Colon (tissue), 2 donors: Measurements from ENCODE around the gene ENC1.

Source experiments
- FAIRE-seq: peaks from 2 replicates; lab custom pipeline; 2012; peaks lifted over from hg19 to GRCh38; lab: Jason Lieb, UNC
- donor health status: control.
- donor health status: control.

ENC1 gene

GRCh38 chr5:74631081-74631953 is 9.2 kb downstream of the ENC1 start:
- no peak for FAIRE-seq

- no peak for FAIRE-seq
These were observed 10.0 kb downstream of the ENC1 start for GRCh38 chr5:74630453-74631066.

- FAIRE-seq: no peak
These were observed 11.2 kb downstream of the ENC1 start for GRCh38 chr5:74629326-74629725.

- FAIRE-seq: no peak
These were observed 12.2 kb downstream of the ENC1 start for GRCh38 chr5:74628359-74628758.

GRCh38 chr5:74627646-74628279 is 12.8 kb downstream of the ENC1 start:
- FAIRE-seq: no peak

- FAIRE-seq: no peak
These were observed 13.9 kb downstream of the ENC1 start for GRCh38 chr5:74626386-74627222.

- no peak for FAIRE-seq
These were observed 14.7 kb downstream of the ENC1 start for GRCh38 chr5:74625742-74626241.

- no peak for FAIRE-seq
These were observed 15.5 kb downstream of the ENC1 start for GRCh38 chr5:74624931-74625505.

- no peak for FAIRE-seq
These were observed 16.0 kb downstream of the ENC1 start for GRCh38 chr5:74624501-74624900.

GRCh38 chr5:74623748-74624408 is 16.6 kb downstream of the ENC1 start:
- no peak for FAIRE-seq

- FAIRE-seq: no peak
These were observed 17.4 kb downstream of the ENC1 start for GRCh38 chr5:74623006-74623611.

- no peak for FAIRE-seq
These were observed 18.4 kb downstream of the ENC1 start for GRCh38 chr5:74622122-74622521.

GRCh38 chr5:74621492-74621891 is 19.0 kb downstream of the ENC1 start:
- no peak for FAIRE-seq

GRCh38 chr5:74619308-74619707 is 21.2 kb downstream of the ENC1 start:
- no peak for FAIRE-seq

GRCh38 chr5:74618106-74618505 is 22.4 kb downstream of the ENC1 start:
- no peak for FAIRE-seq

GRCh38 chr5:74617202-74617601 is 23.3 kb downstream of the ENC1 start:
- no peak for FAIRE-seq

GRCh38 chr5:74616236-74617146 is 24.0 kb downstream of the ENC1 start:
- FAIRE-seq: no peak

- no peak for FAIRE-seq
These were observed 27.2 kb downstream of the ENC1 start for GRCh38 chr5:74613283-74613682.

- FAIRE-seq: no peak
These were observed 28.5 kb downstream of the ENC1 start for GRCh38 chr5:74612045-74612444.
